T-helper 17 cell (primary cell): ENCODE data around the gene NME3. TPM values are rescaled to one million over a fixed set of nuclear protein-coding genes. Genes with fewer than 3 reads are reported as not detected.

Source experiments
- ATAC-seq: fragments of 150-1000 bp; cut with Tn5 transposase; 2 replicates; pipeline ENCODE4 v1.10.0; 2021; ENCODE audit warnings: mild to moderate bottlenecking, moderate library complexity
- DNase-seq, 3 donors: peaks; one replicate each; pipeline versions ENCODE4 v3.0.0 to v3.0.0-alpha.2; 2020 to 2021
- H3K9me3 ChIP-seq: one replicate; pipeline ENCODE4 v1.7.0; 2013; ENCODE audit warnings: low read length, mild to moderate bottlenecking; ENCODE audit not compliant: control insufficient read depth, poor library complexity, severe bottlenecking
- H3K27ac Mint-ChIP-seq: one replicate; pipeline ENCODE4 v1.8.0; 2022; ENCODE audit warnings: mild to moderate bottlenecking, moderate library complexity, mixed read lengths
- H3K27me3 Mint-ChIP-seq: one replicate; pipeline ENCODE4 v1.8.0; 2022; ENCODE audit warnings: mixed read lengths
- H3K36me3 Mint-ChIP-seq: one replicate; pipeline ENCODE4 v1.8.0; 2022; ENCODE audit warnings: low read depth, mixed read lengths
- H3K4me1 Mint-ChIP-seq: one replicate; pipeline ENCODE4 v1.8.0; 2022; ENCODE audit warnings: mild to moderate bottlenecking, mixed read lengths
- H3K4me3 Mint-ChIP-seq: one replicate; pipeline ENCODE4 v1.8.0; 2022; ENCODE audit warnings: mild to moderate bottlenecking, moderate library complexity, mixed read lengths
- total RNA-seq, 4 donors: library from RNA in 2 of 4; stranded (reverse) in 2 of 4; gene quantifications; one replicate each; pipeline ENCODE4 v1.2.3 and lab custom pipeline; 2022 to 2026

The NME3 gene
- total RNA-seq, 2 donors from 2014 or later = 54.0 to 61.9 TPM

DNA sequence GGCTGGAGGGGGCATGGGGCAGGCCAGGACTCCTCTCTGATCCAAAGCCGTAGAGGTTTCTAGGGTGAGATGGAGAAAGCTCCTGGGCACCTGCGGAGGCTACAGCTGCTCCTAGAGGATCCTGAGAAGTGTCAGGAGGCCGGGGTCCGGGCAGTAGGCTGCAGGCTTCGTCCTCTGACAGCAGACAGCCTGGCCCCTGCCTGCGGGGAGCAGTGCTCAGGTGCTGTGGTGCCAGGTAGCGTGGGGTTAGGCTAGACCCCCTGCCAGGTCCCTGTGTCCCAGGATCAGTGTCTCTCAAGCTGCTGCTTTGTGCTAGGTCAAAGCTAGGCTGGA is 3.1 kb upstream of the NME3 start:
- no peak overlapping the region for H3K27ac Mint-ChIP-seq
- H3K27me3 Mint-ChIP-seq = no peaks in the 10 kb centered on the region
- H3K4me3 Mint-ChIP-seq = peak overlapping the region; percentile 2
- H3K36me3 Mint-ChIP-seq = peaks cover 3% of the 10 kb centered on the region
- DNase-seq (no peak), ATAC-seq (no peak)
- H3K4me1 Mint-ChIP-seq = peaks cover 18% of the 10 kb centered on the region
- H3K9me3 ChIP-seq = no peaks in the 10 kb centered on the region

DNA sequence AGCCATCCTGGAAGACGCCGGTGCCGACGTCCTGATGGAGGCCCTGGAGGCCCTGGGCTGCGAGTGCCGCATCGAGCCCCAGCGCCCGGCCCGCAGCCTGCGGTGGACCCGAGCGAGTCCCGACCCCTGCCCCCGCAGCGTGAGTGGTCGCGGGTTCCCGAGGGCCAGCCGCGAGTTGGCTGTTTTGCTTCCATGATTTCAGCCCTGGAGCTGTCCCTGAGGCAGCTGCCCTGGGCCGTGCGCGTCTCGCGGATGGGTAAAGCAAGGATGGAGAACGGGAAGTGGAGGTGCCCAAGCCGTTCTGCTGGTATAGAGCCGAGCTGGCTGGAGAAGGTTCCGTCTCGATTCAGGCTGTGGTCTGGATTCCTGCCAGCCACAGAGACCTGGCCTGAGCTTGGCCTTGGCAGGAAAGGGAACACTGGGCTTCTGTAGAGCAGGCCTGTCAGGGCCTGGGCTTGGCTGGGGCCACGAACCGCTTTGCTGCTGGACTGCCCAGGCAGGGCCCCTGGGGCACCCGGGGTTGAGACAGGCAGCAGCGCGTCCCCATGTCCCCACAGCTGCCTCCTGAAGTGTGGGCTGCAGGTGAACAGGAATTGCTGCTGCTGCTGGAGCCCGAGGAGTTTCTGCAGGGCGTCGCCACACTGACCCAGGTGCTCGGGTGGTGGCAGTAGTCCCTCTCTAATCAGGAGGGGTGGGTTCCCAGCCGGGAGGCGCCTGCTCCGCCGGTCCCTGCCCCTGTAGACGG is 2.5 kb upstream of the NME3 start:
- no peaks in the 10 kb centered on the region for H3K9me3 ChIP-seq
- H3K27me3 Mint-ChIP-seq = no peaks in the 10 kb centered on the region
- peaks cover 18% of the 10 kb centered on the region for H3K4me1 Mint-ChIP-seq
- peak overlapping the region; percentile 99 for H3K4me3 Mint-ChIP-seq
- DNase-seq (no peak), ATAC-seq (peak; percentile 4)
- peaks cover under 1% of the 10 kb centered on the region for H3K36me3 Mint-ChIP-seq
- no peak overlapping the region for H3K27ac Mint-ChIP-seq

GRCh38 chr16:1772908-1773702 is 1.8 kb upstream of the NME3 start, which contains the start of gene MRPS34:
MRPS34 (minus strand) TSS chr16:1773134; CDS start chr16:1773119, 15 bp downstream.
- ATAC-seq (peak; percentile 58), DNase-seq (peak; percentile 66 to 76 (median 75))
- Mint-ChIP-seq H3K4me3 (peak within 1 kb of the TSS; percentile 99), H3K36me3 (no peaks in the 10 kb centered on the region), H3K4me1 (peaks cover 18% of the 10 kb centered on the region), H3K27me3 (no peaks in the 10 kb centered on the region), H3K27ac (peak within 1 kb of the TSS; percentile 77)
- no peaks in the 10 kb centered on the region for H3K9me3 ChIP-seq

- peak in 2 of 3 donors; percentile 42 to 46 for DNase-seq
- Mint-ChIP-seq H3K4me1 (peaks cover 18% of the 10 kb centered on the region), H3K27ac (peak within 1 kb of the TSS; percentile 77), H3K36me3 (no peaks in the 10 kb centered on the region), H3K4me3 (peak within 1 kb of the TSS; percentile 99), H3K27me3 (no peaks in the 10 kb centered on the region)
- ATAC-seq = peak; percentile 38
- no peaks in the 10 kb centered on the region for H3K9me3 ChIP-seq
Observed at GRCh38 chr16:1772362-1772907, 1.1 kb upstream of the NME3 start, which contains the start of gene EME2. EME2 (plus strand) TSS chr16:1772810; CDS start chr16:1773228, 418 bp downstream.

GRCh38 chr16:1771864-1772361 is 570 bp upstream of the NME3 start:
- Mint-ChIP-seq H3K4me1 (peaks cover 18% of the 10 kb centered on the region), H3K4me3 (peak overlapping the region; percentile 99), H3K27me3 (no peaks in the 10 kb centered on the region), H3K36me3 (no peaks in the 10 kb centered on the region), H3K27ac (peak overlapping the region; percentile 77)
- H3K9me3 ChIP-seq = no peaks in the 10 kb centered on the region
- ATAC-seq = no peak
- no peak for DNase-seq

- ATAC-seq (peak; percentile 55), DNase-seq (peak; percentile 35 to 60 (median 57))
- Mint-ChIP-seq H3K4me1 (peaks cover 18% of the 10 kb centered on the region), H3K4me3 (peak overlapping the region; percentile 99), H3K27me3 (no peaks in the 10 kb centered on the region), H3K27ac (peak overlapping the region; percentile 79), H3K36me3 (no peaks in the 10 kb centered on the region)
- no peaks in the 10 kb centered on the region for H3K9me3 ChIP-seq
Observed at GRCh38 chr16:1770328-1771187, 785 bp downstream of the NME3 start.

- Mint-ChIP-seq H3K4me3 (peak overlapping the region; percentile 58), H3K27me3 (no peaks in the 10 kb centered on the region), H3K4me1 (peaks cover 14% of the 10 kb centered on the region), H3K27ac (peak overlapping the region; percentile 79), H3K36me3 (no peaks in the 10 kb centered on the region)
- no peaks in the 10 kb centered on the region for H3K9me3 ChIP-seq
- DNase-seq (no peak), ATAC-seq (no peak)
Observed at GRCh38 chr16:1769402-1770300, 1.7 kb downstream of the NME3 start.

DNA sequence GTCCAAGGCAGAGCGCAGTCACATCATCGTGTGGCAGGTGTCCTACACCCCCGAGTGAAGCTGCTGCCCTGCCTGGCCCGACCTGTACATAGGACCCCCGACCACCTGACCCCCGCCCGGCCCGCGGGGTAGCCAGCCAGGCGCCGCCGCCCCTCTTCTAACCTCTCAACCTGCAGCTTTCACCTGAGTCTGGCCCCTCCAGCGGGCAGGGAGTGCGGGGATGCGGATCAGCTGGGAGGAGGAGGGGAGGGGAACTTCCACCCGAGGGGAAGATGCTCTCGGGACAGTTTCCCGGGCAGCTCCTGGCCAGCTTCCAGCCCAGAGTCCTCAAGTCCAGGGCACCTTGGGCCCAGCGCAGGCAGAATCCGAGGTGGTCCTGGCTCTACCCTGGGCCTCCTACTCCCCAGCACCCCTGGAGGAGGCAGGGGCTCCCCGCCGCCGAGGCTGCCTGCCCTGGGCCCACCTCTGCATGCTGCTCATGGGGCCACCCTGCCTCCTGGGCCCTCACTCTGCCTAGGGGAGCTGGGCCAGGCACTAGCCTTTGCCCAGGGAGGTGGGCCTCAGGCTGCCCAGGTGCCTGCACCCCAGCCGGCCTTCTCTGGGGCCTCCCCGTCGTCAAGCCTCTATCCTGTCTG is 2.5 kb downstream of the NME3 start:
- no peak overlapping the region for H3K27ac Mint-ChIP-seq
- H3K36me3 Mint-ChIP-seq = no peaks in the 10 kb centered on the region

DNA sequence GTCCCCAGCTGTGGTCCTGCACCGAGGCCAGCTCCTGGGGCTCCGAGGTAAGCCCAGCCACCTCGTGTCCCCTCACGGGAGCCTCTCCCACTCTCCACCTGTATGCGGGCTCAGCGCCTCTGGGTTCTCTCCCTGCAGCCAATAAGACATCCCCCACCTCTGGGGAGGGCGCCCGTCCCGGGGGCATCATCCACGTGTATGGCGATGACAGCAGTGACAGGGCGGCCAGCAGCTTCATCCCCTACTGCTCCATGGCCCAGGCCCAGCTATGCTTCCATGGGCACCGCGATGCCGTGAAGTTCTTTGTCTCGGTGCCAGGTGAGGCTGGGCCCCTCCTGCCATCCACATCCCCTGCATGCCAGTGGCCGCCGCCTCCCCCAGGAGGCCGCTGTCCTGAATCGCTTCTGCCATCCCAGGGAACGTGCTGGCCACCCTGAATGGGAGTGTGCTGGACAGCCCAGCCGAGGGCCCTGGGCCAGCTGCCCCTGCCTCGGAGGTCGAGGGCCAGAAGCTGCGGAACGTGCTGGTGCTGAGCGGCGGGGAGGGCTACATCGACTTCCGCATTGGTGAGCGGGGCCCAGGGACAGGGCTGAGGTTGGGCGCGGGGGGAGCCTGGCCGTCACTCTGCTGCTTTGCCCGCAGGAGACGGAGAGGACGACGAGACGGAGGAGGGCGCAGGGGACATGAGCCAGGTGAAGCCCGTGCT is 3.1 kb downstream of the NME3 start:
- Mint-ChIP-seq H3K27me3 (no peaks in the 10 kb centered on the region), H3K4me3 (peak overlapping the region; percentile 28), H3K36me3 (no peaks in the 10 kb centered on the region), H3K4me1 (peaks cover 11% of the 10 kb centered on the region), H3K27ac (peak overlapping the region; percentile 62)
- ATAC-seq (no peak), DNase-seq (no peak)
- no peaks in the 10 kb centered on the region for H3K9me3 ChIP-seq

More for the DNA sequence above, 2.5 kb downstream of the NME3 start:
- no peaks in the 10 kb centered on the region for H3K9me3 ChIP-seq
- H3K4me3 Mint-ChIP-seq = no peak overlapping the region
- ATAC-seq = no peak
- H3K4me1 Mint-ChIP-seq = peaks cover 12% of the 10 kb centered on the region
- DNase-seq = no peak
- H3K27me3 Mint-ChIP-seq = no peaks in the 10 kb centered on the region

DNA sequence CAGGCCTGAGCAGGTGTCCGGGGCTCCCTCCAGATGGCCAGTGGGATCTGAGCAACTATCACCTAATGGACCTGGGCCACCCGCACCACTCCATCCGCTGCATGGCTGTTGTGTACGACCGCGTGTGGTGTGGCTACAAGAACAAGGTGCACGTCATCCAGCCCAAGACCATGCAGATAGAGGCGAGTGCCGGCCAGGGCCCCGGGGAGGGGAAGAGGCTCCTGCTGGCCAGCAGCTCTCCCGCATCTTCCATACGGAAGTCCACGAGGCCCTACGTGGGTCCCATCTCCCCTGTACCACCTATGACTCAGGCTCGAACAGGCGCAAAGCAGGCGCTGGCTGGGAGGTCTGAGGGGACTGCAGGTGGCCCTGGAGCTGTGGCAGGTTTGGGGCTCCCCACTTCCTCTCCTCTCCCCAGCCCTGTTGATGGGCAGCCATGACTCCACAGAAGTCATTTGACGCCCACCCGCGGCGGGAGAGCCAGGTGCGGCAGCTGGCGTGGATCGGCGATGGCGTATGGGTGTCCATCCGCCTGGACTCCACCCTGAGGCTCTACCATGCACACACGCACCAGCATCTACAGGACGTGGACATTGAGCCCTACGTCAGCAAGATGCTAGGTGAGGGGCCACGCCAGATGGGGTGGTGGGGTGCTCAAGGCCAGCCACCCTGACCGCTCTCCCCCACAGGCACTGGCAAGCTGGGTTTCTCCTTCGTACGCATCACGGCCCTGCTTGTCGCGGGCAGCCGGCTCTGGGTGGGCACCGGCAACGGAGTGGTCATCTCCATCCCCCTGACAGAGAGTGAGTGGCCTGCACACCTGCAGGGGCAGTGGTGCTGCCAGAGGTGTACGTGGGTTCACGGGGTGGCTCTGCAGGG is 4.0 kb downstream of the NME3 start:
- Mint-ChIP-seq H3K4me1 (peaks cover 11% of the 10 kb centered on the region), H3K36me3 (no peaks in the 10 kb centered on the region), H3K27me3 (no peaks in the 10 kb centered on the region), H3K27ac (peak overlapping the region; percentile 62), H3K4me3 (no peak overlapping the region)
- DNase-seq = no peak
- no peaks in the 10 kb centered on the region for H3K9me3 ChIP-seq
- no peak for ATAC-seq
